CD8-positive, alpha-beta memory T cell (primary cell): ENCODE results near the gene MCCC1. TPM values are rescaled to one million over a fixed set of nuclear protein-coding genes. Genes with fewer than 3 reads are reported as not detected.
"Not testable (repeated sequence)": the region's sequence is repeated elsewhere in the genome, so short reads cannot be mapped to it uniquely, and the experiment has no call there.

ENCODE experiments used
- CTCF ChIA-PET: fragments of 350-600 bp; sonication (Branson Sonifier 250); formaldehyde crosslinking; loops from one replicate; lab custom pipeline; 2021; ENCODE audit warnings: antibody characterized with exemption; lab: Charles Lee
- POLR2A ChIA-PET: fragments of 350-600 bp; sonication (Branson Sonifier 250); formaldehyde crosslinking; loops from one replicate; lab custom pipeline; 2021; ENCODE audit warnings: antibody characterized with exemption; lab: Charles Lee
- DNase-seq, 5 donors: peaks; one replicate each; pipeline versions ENCODE4 v3.0.0 to v3.0.0-alpha.2; 2020 to 2022; ENCODE audit warnings: mixed read lengths in 1 of 5
- H3K27ac ChIP-seq: one replicate; pipeline ENCODE4 v1.7.0; 2013; ENCODE audit warnings: low read depth, mild to moderate bottlenecking, low read length, moderate library complexity
- H3K27me3 ChIP-seq: 2 replicates; pipeline ENCODE4 v1.7.0; 2013; ENCODE audit warnings: low read length, mild to moderate bottlenecking; ENCODE audit not compliant: insufficient read depth, poor library complexity, severe bottlenecking
- H3K36me3 ChIP-seq: 2 replicates; pipeline ENCODE4 v1.7.0; 2013; ENCODE audit warnings: mild to moderate bottlenecking, low read length, moderate library complexity; ENCODE audit not compliant: insufficient read depth
- H3K4me1 ChIP-seq: 2 replicates; pipeline ENCODE4 v1.7.0; 2013; ENCODE audit warnings: mild to moderate bottlenecking, low read length, moderate library complexity; ENCODE audit not compliant: insufficient read depth
- H3K4me3 ChIP-seq: 2 replicates; pipeline ENCODE4 v1.7.0; 2013; ENCODE audit warnings: mild to moderate bottlenecking, low read length
- H3K9me3 ChIP-seq: 2 replicates; pipeline ENCODE4 v1.7.0; 2013; ENCODE audit warnings: mild to moderate bottlenecking, low read length
- H3K27ac Mint-ChIP-seq, 8 donors: one replicate each; pipeline ENCODE4 v1.8.0; 2020 to 2021; ENCODE audit warnings: mixed read lengths in 8 of 8, mild to moderate bottlenecking in 6 of 8, inconsistent platforms in 3 of 8, moderate library complexity in 3 of 8
- H3K27me3 Mint-ChIP-seq, 2 donors: one replicate each; pipeline ENCODE4 v1.8.0; 2020 to 2021; ENCODE audit warnings: mixed read lengths in 2 of 2, mild to moderate bottlenecking in 1 of 2, moderate library complexity in 1 of 2
- H3K36me3 Mint-ChIP-seq, 3 donors: one replicate each; pipeline ENCODE4 v1.8.0; 2020 to 2021; ENCODE audit warnings: mixed read lengths in 3 of 3, inconsistent platforms in 1 of 3, mild to moderate bottlenecking in 1 of 3
- H3K4me1 Mint-ChIP-seq, 3 donors: one replicate each; pipeline ENCODE4 v1.8.0; 2020 to 2021; ENCODE audit warnings: mixed read lengths in 3 of 3, inconsistent platforms in 1 of 3, mild to moderate bottlenecking in 1 of 3
- H3K4me3 Mint-ChIP-seq, 7 donors: one replicate each; pipeline ENCODE4 v1.8.0; 2020 to 2021; ENCODE audit warnings: mixed read lengths in 7 of 7, mild to moderate bottlenecking in 6 of 7, moderate library complexity in 4 of 7, inconsistent platforms in 2 of 7
- H3K9me3 Mint-ChIP-seq, 5 donors: one replicate each; pipeline ENCODE4 v1.8.0; 2020 to 2022; ENCODE audit warnings: mixed read lengths in 5 of 5, mild to moderate bottlenecking in 3 of 5, moderate library complexity in 2 of 5, inconsistent platforms in 1 of 5
- polyA plus RNA-seq: library from polyadenylated mRNA; unstranded; fragments of 300-500 nt; fragmentation: Illumina TruSeq; gene quantifications from one replicate; pipeline ENCODE4 v1.2.3, GENCODE V29; 2021
- total RNA-seq, 2 experiments: library from RNA; stranded (reverse); gene quantifications; one replicate each; pipeline ENCODE4 v1.2.3, GENCODE V29; 2021

Gene MCCC1
- total and polyA plus RNA-seq, 3 experiments from 2014 or later: 26.3 to 32.8 (median 32.8) TPM

GRCh38 chr3:183114384-183115178 lies 15.3 kb upstream of the MCCC1 start:
- Histone ChIP-seq H3K4me3 (no peak overlapping the region), H3K36me3 (no peaks in the 10 kb centered on the region), H3K27me3 (no peaks in the 10 kb centered on the region), H3K4me1 (peaks cover 6% of the 10 kb centered on the region), H3K9me3 (no peaks in the 10 kb centered on the region), H3K27ac (no peak overlapping the region)
- Mint-ChIP-seq H3K4me1 (peaks cover 0 to 8% (median 4%) of the 10 kb centered on the region in 3 donors), H3K4me3 (no peak overlapping the region), H3K27me3 (peaks cover 9 to 22% of the 10 kb centered on the region in 2 donors), H3K36me3 (peaks cover 0 to 9% (median 3%) of the 10 kb centered on the region in 3 donors), H3K9me3 (peaks cover 2 to 10% (median 5%) of the 10 kb centered on the region in 5 donors), H3K27ac (peak overlapping the region in 1 of 8 donors; percentile 61)
- DNase-seq: no peak
- POLR2A ChIA-PET: no interaction called here
- CTCF ChIA-PET: no interaction called here

DNA sequence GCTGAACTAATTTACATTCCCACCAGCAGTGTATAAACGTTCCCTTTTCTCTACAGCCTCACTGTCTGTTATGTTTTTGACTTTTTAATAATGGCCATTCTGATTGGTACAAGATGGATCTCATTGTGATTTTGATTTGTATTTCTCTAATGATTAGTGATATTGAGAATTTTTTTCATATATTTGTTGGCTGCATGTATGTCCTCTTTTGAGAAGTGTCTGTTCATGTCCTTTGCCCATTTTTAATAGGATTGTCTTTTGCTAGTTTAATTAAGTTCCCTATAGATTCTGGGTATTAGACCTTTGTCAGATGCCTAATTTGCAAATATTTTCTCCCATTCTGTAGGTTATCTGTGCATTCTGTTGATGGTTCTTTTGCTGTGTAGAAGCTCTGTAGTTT lies 10.6 kb upstream of the MCCC1 start:
- H3K36me3 ChIP-seq, H3K4me3 ChIP-seq, H3K27me3 ChIP-seq, H3K27ac Mint-ChIP-seq, H3K36me3 Mint-ChIP-seq, H3K4me1 ChIP-seq, DNase-seq, POLR2A ChIA-PET, H3K27me3 Mint-ChIP-seq, H3K4me3 Mint-ChIP-seq, H3K4me1 Mint-ChIP-seq, H3K9me3 ChIP-seq, H3K27ac ChIP-seq: not testable (repeated sequence)
- CTCF ChIA-PET: interaction anchor here (0.6 kb wide), 1 partner anchor 16 kb away, joined by 4 read pairs; no protein-coding TSS in a partner anchor
- H3K9me3 Mint-ChIP-seq: peaks cover 2 to 10% (median 5%) of the 10 kb centered on the region in 5 donors

GRCh38 chr3:183108470-183108869 lies 9.2 kb upstream of the MCCC1 start:
- POLR2A ChIA-PET: no interaction called here
- Mint-ChIP-seq H3K4me3 (no peak overlapping the region), H3K9me3 (peaks cover 2 to 8% (median 5%) of the 10 kb centered on the region in 5 donors), H3K36me3 (peaks cover 0 to 9% (median 3%) of the 10 kb centered on the region in 3 donors), H3K27me3 (peaks cover 1 to 3% of the 10 kb centered on the region in 2 donors), H3K4me1 (no peaks in the 10 kb centered on the region), H3K27ac (no peak overlapping the region)
- no peak for DNase-seq
- H3K27me3 ChIP-seq: no peaks in the 10 kb centered on the region
- H3K4me1 ChIP-seq: no peaks in the 10 kb centered on the region
- CTCF ChIA-PET: interaction anchor here (1.2 kb wide), 1 partner anchor 274 kb away, joined by 3 read pairs; no protein-coding TSS in a partner anchor
- no peak overlapping the region for H3K4me3 ChIP-seq
- H3K36me3 ChIP-seq: no peaks in the 10 kb centered on the region
- H3K9me3 ChIP-seq: no peaks in the 10 kb centered on the region
- H3K27ac ChIP-seq: no peak overlapping the region

GRCh38 chr3:183108001-183108449 lies 8.7 kb upstream of the MCCC1 start:
- no peak overlapping the region for H3K4me3 Mint-ChIP-seq
- no peaks in the 10 kb centered on the region for H3K4me1 Mint-ChIP-seq
- Histone ChIP-seq H3K9me3 (no peaks in the 10 kb centered on the region), H3K36me3 (no peaks in the 10 kb centered on the region), H3K4me1 (no peaks in the 10 kb centered on the region), H3K27me3 (no peaks in the 10 kb centered on the region), H3K4me3 (no peak overlapping the region), H3K27ac (no peak overlapping the region)
- CTCF ChIA-PET: interaction anchor here (1.2 kb wide), 1 partner anchor 275 kb away, joined by 3 read pairs; no protein-coding TSS in a partner anchor
- POLR2A ChIA-PET: no interaction called here
- DNase-seq: no peak
- H3K36me3 Mint-ChIP-seq: peaks cover 0 to 9% (median 3%) of the 10 kb centered on the region in 3 donors
- no peak overlapping the region for H3K27ac Mint-ChIP-seq
- peaks cover 2 to 8% (median 5%) of the 10 kb centered on the region in 5 donors for H3K9me3 Mint-ChIP-seq
- peaks cover 1 to 3% of the 10 kb centered on the region in 2 donors for H3K27me3 Mint-ChIP-seq

DNA sequence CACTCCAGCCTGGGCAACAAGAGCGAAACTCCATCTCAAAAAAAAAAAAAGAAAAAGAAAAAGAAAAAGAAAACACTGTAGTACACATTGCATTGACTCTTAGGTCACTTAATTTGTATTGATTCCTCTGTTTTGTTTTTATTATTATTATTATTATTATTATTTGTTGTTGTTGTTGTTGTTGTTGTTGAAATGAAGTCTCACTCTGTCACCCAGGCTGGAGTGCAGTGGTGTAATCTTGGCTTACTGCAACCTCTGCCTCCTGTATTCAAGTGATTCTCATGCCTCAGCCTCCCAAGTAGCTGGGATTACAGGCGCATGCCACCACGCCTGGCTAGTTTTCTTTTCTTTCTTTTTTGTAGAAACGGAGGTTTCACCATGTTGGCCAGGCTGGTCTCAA lies 8.1 kb upstream of the MCCC1 start:
- H3K27me3 Mint-ChIP-seq, DNase-seq, H3K36me3 Mint-ChIP-seq, H3K4me1 Mint-ChIP-seq, H3K9me3 Mint-ChIP-seq, H3K27ac ChIP-seq, H3K36me3 ChIP-seq, H3K4me3 Mint-ChIP-seq, H3K27ac Mint-ChIP-seq, H3K27me3 ChIP-seq, H3K4me3 ChIP-seq, H3K4me1 ChIP-seq, H3K9me3 ChIP-seq, POLR2A ChIA-PET: not testable (repeated sequence)
- CTCF ChIA-PET: interaction anchor here (0.6 to 1.2 kb wide), 2 partner anchors 10 to 275 kb away, joined by 3 read pairs; no protein-coding TSS in a partner anchor

GRCh38 chr3:183106635-183107034 lies 7.3 kb upstream of the MCCC1 start:
- H3K27ac Mint-ChIP-seq: no peak overlapping the region
- CTCF ChIA-PET: no interaction called here
- H3K27me3 Mint-ChIP-seq: peaks cover 0 to 3% of the 10 kb centered on the region in 2 donors
- Histone ChIP-seq H3K36me3 (no peaks in the 10 kb centered on the region), H3K27ac (no peak overlapping the region), H3K4me3 (no peak overlapping the region), H3K27me3 (no peaks in the 10 kb centered on the region), H3K4me1 (no peaks in the 10 kb centered on the region), H3K9me3 (no peaks in the 10 kb centered on the region)
- H3K4me3 Mint-ChIP-seq: no peak overlapping the region
- H3K9me3 Mint-ChIP-seq: peaks cover 2 to 8% (median 5%) of the 10 kb centered on the region in 5 donors
- POLR2A ChIA-PET: no interaction called here
- no peaks in the 10 kb centered on the region for H3K4me1 Mint-ChIP-seq
- peaks cover 0 to 6% (median 3%) of the 10 kb centered on the region in 3 donors for H3K36me3 Mint-ChIP-seq
- DNase-seq: no peak

DNA sequence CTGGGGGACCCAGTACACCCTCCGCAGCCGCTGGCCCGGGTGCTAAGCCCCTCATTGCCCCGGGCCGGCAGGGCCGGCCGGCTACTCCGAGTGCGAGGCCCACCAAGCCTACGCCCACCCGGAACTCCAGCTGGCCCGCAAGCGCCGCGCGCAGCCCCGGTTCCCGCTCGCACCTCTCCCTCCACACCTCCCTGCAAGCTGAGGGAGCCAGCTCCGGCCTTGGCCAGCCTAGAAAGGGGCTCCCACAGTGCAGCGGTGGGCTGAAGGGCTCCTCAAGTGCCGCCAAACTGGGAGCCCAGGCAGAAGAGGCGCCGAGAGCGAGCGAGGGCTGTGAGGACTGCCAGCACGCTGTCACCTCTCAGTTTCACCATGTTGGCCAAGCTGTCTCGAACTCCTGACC lies 4.7 kb upstream of the MCCC1 start:
- H3K9me3 ChIP-seq, H3K9me3 Mint-ChIP-seq, H3K27ac Mint-ChIP-seq, H3K4me3 Mint-ChIP-seq, H3K36me3 ChIP-seq, H3K36me3 Mint-ChIP-seq, H3K27ac ChIP-seq, H3K4me1 ChIP-seq, H3K27me3 Mint-ChIP-seq, POLR2A ChIA-PET, H3K4me3 ChIP-seq, H3K27me3 ChIP-seq, DNase-seq: not testable (repeated sequence)
- CTCF ChIA-PET: interaction anchor here (1.1 to 1.7 kb wide), 3 partner anchors 10 to 281 kb away, joined by 3 read pairs; no protein-coding TSS in a partner anchor
- H3K4me1 Mint-ChIP-seq: peaks cover 11 to 14% (median 14%) of the 10 kb centered on the region in 3 donors

- H3K27me3 ChIP-seq, H3K9me3 Mint-ChIP-seq, H3K4me3 Mint-ChIP-seq, H3K4me3 ChIP-seq, H3K36me3 ChIP-seq, DNase-seq, H3K36me3 Mint-ChIP-seq, H3K9me3 ChIP-seq, H3K27ac ChIP-seq, POLR2A ChIA-PET, CTCF ChIA-PET, H3K27me3 Mint-ChIP-seq: not testable (repeated sequence)
- H3K27ac Mint-ChIP-seq: peak overlapping the region in 1 of 8 donors; percentile 15
- H3K4me1 Mint-ChIP-seq: peaks cover 34 to 39% (median 38%) of the 10 kb centered on the region in 3 donors
- H3K4me1 ChIP-seq: peaks cover 16% of the 10 kb centered on the region
Observed at GRCh38 chr3:183101040-183101439, 1.7 kb upstream of the MCCC1 start.
